CD4-positive, alpha-beta T cell treated with Interferon alpha-2 for 1 hour (primary cell): ENCODE results near the gene HCN4.

Source experiments
- DNase-seq, 2 donors: peaks; one replicate each; pipeline ENCODE4 v3.0.0-alpha.2; 2020 to 2022

HCN4 gene

DNA sequence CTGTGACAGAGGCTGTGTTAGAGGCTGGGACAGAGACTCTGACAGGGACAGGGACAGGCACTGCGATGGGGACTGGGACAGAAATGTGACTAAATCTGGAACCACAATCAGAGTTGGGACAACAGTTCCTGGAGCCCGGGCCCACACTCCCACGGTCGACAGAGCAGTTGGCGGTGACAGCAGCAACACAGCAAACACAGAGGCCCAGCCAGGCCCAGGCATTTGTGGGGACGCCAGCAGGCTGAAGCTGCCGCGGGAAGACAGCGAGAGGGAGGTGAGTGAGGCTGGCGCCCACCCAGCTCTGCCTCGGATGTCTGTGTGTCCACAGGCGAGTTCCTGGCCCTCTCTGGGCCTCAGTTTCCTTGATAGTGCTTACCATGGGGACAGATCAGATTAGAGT, 9.3 kb upstream of the HCN4 start:
- no peak for DNase-seq

DNA sequence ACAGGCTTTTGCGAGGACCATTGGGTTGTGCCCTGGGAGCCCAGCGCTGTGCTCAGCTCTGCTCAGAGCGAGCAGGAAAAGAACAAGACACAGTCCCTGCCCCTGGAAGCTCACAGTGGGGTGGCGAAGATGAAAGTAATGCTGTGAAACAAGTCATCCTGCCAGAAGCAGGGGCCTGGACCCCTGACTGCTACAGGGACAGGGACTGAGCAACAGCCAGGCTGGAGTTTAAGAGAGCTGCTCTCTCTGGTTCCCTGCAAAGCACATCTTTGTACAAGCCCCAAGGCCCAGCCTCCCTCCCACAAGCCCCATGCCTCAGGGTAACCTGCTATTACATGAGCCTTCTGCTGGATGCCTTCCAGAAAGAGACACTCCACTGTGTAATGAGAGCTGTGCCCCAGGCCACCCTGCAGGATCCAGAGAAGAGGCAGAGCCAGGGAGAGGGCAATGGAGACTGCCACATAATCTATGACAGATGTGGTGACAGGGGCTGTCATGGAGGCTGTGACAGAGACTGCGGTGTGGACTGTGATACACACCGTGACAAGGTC, 7.1 kb upstream of the HCN4 start:
- DNase-seq, result no peak

DNA sequence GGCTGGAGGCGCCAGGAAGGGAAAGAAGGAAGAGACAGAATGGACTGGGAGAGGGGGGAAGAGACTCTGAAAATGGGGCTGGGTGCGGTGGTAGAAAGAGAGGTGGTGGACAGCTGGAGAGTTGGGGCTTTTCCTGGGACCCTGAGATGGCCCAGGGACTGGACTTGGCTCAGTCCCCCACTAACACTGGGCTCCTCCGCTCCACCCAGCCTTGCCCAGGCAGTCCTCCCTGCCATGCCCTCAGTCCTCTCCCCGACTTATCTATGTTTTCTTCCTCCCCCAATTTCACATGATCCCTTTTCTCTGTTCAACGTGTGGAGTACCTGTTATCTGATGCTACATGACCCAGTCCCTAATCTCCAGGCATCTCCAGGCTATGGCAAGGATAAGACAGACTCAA, 6.3 kb upstream of the HCN4 start:
- DNase-seq, result no peak

DNA sequence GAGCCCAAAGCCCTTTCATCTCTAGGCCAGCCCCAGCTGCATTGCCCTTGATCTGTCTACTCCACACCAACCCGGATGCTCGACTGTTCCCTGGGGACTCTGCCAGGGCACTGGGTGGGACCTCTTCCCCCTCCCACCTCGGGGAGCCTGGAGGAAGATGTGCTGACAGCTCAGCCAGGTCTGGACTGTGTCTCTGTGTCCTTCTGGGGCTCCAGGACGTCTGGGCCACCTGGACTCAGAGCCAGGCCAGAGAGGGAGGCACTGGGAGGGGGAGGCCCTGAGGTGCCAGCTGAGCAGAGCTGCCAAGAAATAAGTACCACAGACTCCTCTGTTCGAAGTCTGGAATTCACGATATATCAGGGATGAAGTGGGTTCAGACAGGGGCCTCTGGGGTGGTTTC, 5.8 kb upstream of the HCN4 start:
- no peak for DNase-seq

DNA sequence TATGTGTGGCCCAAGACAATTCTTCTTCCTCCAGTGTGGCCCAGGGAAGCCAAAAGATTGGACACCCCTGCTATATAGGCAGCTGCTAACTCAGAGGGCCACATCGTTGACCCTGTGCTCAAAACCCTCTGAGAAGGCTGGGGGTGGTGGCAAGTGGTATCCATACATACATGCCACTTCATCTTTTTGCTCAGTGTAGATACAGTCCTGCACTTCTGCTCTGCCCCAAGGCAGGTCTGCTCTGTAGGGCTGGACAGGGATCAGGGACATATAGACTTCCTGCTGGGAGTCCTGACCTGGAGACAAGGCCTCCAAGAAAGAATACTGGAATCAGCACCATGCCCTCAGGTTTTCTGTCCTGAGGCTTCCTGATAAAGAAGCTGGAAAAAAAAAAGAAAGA, 4.5 kb upstream of the HCN4 start:
- no peak for DNase-seq

DNA sequence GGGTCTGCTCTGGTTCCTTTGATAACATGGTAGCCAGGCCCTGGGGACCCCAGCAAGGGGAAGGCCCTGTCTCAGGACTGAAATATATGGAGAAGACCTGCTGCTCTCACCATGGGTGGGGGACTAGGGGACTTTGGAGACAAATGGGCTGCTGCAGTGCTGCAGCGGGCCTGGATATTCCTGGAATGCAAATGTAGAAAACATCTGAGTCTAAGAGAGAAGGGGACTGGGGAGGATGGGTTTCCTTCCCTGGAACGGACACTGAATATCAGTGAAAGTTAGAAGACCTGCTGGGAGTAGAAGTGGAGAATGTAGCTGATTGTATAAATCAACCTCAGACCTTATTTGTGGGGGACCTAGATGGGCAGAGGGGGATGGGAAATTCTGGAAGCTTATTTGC, 3.1 kb upstream of the HCN4 start:
- DNase-seq, result no peak

DNA sequence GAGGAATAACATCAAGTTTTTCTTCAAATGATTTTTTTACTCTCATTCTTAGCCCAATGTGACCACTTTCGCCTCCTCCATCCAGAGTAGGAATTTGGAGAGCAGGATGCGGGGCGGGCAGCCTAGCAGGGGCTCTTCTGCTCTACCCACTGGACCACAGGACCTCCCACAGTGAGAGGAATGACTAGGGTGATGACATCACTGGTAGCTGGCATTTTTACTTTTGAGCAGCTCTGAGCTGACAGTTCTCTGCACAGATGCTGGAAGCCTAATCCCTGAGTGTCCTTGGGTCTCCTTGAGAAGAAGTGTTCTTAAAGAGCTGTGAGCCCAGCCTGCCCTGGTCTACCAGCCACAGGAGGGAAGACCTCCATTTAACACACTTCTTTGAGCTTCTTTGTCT, 1.4 kb upstream of the HCN4 start:
- no peak for DNase-seq

DNA sequence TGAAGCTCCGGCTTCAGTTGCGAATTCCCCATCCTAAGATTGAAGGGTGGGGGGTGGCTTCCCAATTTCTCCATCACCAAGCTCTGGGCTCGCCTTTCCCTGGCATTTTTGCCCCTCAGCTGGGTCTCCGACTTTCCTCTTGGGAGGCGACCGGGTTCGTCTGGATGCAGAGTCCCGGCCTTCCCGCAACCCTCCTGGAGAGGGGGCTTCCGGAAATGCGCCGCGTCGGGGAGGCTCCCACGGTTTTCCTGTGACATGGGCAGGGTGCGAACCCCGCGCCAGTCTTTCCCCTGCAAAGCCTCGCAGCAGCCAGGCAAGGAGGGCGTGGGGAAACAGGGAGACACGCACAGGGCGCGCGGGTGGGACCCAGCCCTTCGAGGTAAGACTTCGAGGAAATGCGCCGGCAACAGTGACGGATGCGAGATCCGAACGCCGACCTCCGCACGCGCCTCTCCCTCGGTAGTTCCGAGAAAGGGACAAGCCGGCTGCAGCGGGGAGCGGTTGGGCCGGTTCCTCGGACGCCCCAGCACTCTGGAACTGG, 466 bp upstream of the HCN4 start:
- no peak for DNase-seq

DNA sequence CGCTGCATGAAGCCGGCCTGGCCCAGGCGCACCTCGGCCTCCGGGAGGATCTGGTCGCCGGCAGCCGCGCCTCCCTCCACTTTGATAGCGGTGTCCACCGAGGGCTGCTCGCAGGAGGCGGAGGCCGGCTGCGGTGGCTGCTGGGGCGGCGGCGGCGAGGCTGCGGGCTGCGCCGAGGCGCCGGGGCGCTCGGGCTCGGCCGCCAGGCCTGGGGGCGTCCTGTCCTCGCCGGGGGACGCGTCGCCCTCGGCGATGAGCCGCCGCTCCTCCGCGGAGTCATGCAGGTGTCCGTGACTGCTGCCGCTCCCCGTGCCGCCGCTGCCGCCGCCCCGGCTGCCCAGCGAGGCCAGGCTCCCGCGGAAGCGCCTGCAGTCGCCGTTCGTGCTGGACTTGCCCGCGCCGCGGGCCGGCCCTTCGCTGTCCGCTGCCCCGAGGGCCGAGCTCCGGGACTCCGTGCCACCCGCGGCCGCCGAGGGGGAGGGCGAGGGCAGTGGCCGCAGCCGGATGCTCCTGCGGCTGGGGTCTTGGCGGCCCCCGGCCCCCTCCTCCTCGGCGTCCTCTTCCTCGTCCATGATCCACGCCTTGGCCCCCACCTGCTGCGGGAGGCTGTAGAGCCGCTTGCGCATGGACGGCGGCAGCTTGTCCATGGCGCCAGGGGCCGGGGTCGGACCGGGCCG, 996 bp downstream of the HCN4 start:
- DNase-seq, result no peak

DNA sequence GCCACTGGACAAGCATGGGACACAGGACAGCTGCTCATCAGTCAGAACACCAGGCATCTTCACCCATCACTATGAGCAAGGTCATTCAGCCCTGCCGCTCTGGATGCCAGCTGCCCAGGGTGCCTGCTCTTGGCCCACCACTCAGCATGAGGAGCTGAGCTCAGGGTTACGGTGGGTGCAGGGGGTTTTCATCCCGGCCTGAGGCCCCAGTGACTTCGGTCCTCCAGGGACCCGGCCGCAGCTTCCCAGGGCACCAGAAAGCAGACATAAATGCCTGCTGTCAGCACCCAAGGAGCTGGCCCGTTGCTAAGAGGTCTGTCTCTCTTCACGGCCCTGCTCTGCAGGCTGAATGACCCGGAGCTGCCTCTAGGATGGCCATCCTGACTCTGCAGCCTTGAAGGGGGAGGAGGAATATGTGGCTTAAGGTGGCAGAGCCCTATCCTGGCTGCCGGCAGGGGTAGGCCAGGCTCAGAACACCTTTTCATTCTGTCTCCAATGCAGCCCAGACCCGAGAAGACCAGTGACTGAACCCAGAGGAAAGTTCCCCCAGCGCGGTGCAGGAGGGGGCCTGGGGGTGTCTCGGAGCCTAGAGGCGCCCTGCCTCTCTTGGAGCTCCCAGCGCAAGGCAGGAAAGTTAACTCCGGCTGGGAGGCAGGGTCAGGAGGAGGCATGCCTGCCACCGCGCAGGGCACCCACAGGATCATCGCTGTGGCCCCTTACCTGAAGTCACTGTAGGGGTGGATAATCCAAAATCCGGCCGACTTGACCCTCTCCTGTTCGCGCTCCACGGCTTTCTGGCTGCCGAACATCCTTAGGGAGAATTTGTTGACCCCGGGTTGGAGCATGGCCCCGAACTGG, 1.8 kb downstream of the HCN4 start:
- DNase-seq, result no peak

DNA sequence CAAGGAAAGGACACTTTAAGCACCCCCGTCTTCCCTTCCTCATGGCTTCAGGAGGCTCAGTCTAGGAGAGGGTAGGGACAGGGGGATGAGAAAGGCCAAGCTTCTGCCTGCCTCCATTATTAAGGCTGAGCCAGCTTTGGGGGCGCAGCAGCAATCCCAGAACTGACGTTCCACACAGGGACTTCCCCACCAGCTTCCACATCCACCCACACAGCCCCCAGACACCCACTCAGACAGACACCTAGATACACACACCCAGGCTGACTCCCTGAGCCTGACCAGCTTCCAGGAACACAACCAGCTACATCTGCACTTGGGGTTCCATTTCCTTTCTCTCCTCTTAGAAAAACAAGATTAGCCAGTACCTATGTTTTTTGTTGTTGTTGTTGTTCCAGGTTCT, 4.7 kb downstream of the HCN4 start:
- no peak for DNase-seq

DNA sequence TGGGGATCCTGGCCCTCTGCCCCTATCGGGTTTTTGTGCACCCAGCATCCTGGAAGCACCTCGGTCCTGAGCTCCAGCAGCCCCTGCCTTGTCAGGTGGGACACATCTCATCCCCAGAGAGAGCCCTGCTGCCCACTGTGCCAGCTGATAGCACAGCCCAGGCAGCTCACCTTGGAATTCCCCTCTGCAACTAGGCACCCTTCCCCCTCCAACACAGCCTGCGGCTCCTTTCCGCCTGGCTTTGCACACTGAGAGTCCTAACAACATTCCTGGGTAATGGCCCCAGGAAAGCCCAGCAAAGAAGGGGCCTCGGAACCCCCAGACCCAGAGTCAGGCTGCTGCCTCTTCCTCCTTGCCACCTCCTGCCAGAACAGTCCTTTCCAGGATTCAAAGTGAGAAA, 5.9 kb downstream of the HCN4 start:
- no peak for DNase-seq

DNA sequence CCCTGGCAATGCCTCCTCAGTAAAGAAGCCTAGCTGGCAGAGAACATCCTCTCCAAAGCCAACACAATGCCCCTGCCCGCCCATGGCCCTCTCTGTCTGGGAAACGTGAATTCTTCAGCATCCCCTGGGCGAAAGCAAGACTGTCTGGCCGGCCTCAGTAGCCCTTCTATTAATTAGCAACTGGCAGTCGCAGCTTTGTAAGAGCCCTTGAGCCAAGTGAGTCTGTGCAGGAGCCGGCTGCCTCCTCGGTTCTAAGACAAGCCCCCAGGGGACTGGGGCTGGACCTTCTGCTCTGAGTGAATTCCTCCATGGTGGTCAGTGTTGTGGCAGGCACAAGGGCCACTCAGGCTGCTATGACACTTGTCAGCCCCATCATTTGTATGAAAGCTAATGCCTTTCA, 7.4 kb downstream of the HCN4 start:
- DNase-seq, result no peak

DNA sequence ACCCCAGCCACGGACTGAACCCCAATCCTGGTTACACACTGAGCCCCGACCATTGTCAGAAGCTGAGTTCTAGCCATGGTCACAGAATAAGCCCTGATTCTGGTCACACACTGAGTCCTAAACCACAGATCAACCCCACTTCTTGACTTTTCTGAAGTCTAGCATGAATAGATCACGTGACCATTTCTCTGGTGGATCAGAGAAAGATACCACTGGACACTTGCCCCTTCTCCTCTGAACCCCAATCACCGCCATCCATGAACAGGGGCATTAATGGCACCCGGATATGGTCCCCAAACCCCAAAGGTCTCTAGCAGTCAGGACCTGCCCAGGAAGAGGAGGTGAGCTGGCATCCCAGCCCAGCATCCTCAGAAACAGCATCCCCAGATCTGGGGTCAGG, 9.1 kb downstream of the HCN4 start:
- no peak for DNase-seq

DNA sequence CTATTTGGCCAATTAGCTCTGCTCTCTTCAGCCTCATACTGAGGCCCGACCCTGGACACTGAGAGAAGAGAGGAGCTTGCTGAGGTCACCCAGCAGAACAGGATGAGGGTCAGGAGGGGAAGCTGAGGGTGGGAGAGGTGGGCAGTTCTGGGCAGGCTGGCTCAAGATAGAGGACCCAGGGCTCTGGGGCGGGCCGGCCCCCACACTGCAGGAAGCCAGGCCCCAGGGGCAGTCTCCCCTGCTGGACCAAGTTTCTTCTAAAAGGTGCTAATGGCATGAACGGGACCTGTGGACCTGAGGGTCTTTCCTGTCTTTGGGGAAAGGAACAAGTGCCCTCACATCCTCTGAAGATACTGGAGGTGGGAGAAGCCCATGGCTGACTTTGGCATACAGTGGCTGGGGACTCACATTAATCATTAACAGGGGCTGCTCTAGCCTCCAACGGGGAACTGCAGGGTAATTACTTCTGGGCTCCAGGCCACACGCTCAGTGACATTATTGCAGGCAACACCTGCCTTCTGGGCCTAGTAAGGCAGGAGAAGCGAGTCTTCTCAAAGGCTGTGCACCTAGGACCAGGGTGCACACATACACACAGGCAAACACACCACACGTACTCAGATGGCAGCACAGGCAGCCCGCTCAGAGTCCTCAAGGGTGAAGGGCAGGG, 10.6 kb downstream of the HCN4 start:
- no peak for DNase-seq

DNA sequence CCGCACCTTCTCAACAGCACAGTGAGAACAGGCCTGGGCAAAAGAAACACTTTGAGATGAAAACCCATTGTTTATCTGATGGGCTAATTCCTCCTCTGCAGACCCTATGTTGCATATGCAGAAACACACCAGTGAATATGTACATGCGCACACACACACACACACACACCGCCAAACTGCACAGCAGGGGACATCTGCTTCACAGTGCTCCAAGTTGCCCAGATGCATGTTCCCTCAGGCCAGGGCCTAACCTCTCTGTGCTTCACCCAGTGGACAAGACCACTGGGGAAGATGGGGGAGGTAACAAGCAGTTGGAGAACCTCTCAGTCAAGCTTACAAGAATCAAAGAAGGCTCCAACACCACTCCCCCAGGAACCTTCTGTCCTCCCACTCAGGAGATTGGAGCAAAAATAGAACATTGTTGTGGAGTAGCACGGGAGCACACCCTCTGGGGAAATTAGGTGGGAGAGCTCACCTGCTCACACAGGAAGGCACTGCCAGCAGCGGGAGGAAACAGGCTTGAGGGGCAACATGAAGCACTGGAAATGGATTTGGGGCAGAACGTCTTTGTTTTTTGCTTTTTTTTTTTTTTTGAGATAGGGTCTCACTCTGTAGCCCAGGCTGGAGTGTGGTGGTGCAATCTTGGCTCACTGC, 13.0 kb downstream of the HCN4 start:
- no peak for DNase-seq

DNA sequence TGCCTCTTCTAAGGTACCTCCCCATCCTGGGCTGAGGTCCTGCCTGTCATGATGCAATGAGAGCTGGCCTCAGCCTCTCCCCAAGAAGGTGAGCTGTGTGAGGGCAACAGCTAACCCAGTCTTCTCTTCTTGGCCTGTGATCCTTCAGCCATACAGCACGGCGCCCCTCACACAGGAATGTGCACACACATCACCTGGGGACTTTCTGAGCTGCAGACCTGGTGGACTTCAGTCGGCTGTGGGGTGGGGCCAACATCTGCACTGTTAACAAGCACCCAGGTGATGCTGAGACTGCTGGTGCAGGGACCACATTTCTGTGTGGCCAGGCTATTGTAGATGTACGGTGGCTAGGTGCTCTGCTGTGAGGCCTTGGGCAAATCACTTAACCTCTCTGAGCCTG, 14.5 kb downstream of the HCN4 start:
- no peak for DNase-seq

DNA sequence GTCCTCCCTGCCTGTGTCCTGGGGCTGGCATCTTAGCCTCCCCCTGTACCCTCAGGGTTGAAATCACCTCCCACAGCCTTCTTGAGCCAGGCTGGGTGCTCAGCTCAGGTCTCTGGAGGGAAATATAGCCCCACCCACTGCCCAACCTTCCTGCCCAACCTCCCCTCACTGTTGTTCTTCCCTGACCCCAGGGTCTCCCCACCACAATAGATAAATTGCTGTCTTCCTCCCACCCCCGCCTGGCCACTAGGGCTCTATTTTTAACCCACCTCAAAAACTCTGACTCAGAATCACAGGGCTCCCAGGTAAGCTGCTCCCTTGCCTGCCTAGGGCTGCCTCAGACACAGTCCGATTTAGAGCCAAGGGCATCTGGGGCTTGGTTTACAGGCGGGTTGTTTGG, 15.0 kb downstream of the HCN4 start:
- no peak for DNase-seq

DNA sequence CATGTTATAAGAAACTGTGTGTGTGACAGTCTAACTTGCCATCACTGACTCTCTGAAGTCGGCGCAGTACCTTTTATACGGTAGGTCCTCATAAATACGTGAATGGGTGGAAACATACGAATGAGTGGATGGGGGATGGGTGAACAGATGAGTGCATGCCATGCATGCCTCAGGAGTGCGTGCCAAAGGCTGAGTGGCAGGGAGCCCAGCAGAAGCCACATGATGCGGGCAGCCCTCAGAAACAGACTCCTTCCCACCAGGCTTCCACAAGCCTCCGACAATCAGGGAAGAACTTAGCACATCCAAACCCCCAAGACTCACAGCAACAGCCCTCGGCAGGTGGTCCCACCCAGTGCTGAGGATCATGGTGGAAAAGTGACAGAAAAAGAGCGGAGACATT, 16.7 kb downstream of the HCN4 start:
- no peak for DNase-seq

DNA sequence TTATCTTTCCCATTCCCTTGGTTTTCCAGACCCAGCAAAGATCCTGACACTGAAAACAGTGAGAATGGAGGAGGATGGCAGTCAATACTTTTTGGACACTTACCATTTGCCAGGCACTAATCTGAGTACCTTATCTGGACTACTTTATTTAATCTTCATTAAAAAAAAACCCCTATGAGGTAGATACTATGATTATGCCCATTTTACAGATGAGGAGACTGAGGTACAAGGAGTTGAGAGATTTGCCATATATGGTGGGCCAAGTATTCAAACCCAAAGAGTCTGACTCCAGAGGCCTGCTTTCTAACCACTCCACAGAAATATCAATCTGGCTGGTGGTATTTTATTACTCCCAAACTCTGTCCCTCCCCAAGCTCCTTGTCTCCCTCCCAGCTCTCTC, 19.6 kb downstream of the HCN4 start:
- no peak for DNase-seq

DNA sequence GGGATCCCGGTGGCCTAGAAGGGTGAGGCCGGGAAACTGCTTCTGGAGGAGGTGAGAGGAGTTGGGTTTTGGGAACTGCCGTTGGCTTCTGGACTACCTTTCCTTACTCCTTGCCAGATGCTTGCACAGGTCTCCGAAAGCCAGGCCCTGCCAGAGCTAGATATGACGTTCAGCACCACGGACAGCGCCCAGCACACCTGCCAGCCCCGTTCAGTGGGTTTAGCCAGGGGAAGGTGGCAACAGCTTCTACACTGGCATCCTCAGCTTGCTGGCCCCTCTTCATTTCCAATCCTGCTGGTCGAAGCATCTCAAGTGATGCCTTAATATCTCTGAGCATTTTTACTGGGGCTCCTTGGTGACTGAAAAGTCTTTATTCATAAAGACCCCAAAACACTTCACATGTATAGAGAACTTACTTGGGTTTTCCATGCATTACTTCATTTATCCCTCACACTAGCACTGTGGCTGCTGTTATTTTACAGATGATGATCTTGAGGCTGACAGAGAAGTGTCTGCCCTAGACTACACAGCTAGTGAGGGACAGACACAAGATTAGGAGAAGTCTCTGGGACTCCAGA, 21.9 kb downstream of the HCN4 start:
- DNase-seq, result peak; percentile 17 to 53

DNA sequence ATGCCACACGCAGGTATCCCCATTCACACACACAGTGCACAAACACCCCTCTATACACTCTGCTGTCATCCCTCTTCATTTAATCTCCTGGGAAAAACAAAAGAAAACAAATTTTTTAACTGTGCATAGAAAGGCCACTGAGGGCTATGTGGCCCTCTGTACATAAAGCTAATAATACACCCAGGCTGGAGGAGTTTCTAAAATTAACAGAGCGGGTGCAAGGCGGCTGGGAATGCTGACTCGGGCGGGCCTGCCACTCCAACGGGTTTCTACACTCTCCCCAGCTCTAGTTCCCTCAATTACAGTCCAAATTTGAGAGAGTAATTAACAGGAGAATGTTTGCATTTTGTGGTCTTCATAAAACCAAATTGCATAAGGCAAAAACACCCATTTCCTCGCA, 23.1 kb downstream of the HCN4 start:
- no peak for DNase-seq

DNA sequence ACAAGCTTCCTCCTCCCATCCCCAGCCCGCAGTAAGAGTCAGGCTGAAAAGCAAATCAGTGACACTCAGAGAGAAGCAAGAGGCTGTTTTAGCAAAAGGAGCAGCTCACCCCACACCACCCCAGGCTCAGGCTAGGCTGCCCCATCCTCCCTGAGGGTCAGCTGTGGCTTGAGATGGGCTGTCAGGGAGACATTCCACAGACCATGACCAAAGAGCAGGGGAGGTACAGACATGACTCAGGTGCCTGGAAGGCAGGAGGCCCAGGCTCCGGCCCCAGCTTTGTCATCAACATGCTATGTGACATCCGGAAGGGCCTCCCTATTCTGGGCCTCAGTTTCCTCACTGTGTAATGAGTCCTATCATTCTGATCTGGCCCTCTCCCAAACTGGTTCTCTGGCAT, 24.7 kb downstream of the HCN4 start:
- DNase-seq, result no peak
